ENCODE results near the gene HDAC9.

HDAC9 gene

GRCh38 chr7:18753972-18754610, 258.5 kb downstream of the HDAC9 start:
- DNase-seq: no peak

- DNase-seq: peak in 1 of 2 experiments; percentile 20
Observed at GRCh38 chr7:18754766-18755165, 259.2 kb downstream of the HDAC9 start.

- DNase-seq: no peak
Observed at GRCh38 chr7:18755793-18756192, 260.2 kb downstream of the HDAC9 start.

- no peak for DNase-seq
Observed at GRCh38 chr7:18756378-18757050, 261.0 kb downstream of the HDAC9 start.

GRCh38 chr7:18760046-18760445, 264.5 kb downstream of the HDAC9 start:
- no peak for DNase-seq

GRCh38 chr7:18760631-18761445, 265.3 kb downstream of the HDAC9 start:
- DNase-seq: no peak

- no peak for DNase-seq
Observed at GRCh38 chr7:18762189-18762588, 266.6 kb downstream of the HDAC9 start.

- no peak for DNase-seq
Observed at GRCh38 chr7:18768256-18768655, 272.7 kb downstream of the HDAC9 start.

- no peak for DNase-seq
Observed at GRCh38 chr7:18770154-18770811, 274.7 kb downstream of the HDAC9 start.

GRCh38 chr7:18770822-18771221, 275.3 kb downstream of the HDAC9 start:
- no peak for DNase-seq

GRCh38 chr7:18771834-18772566, 276.5 kb downstream of the HDAC9 start:
- DNase-seq: no peak

- DNase-seq: no peak
Observed at GRCh38 chr7:18772567-18772965, 277.0 kb downstream of the HDAC9 start.

- DNase-seq: no peak
Observed at GRCh38 chr7:18777314-18777713, 281.8 kb downstream of the HDAC9 start.

- no peak for DNase-seq
Observed at GRCh38 chr7:18778594-18778993, 283.0 kb downstream of the HDAC9 start.

- DNase-seq: no peak
Observed at GRCh38 chr7:18780266-18780665, 284.7 kb downstream of the HDAC9 start.

GRCh38 chr7:18780938-18781337, 285.4 kb downstream of the HDAC9 start:
- no peak for DNase-seq

GRCh38 chr7:18786196-18786727, 290.7 kb downstream of the HDAC9 start:
- no peak for DNase-seq

GRCh38 chr7:18786796-18787195, 291.2 kb downstream of the HDAC9 start:
- no peak for DNase-seq

GRCh38 chr7:18788026-18788425, 292.5 kb downstream of the HDAC9 start:
- no peak for DNase-seq

GRCh38 chr7:18792871-18793595, 297.5 kb downstream of the HDAC9 start:
- DNase-seq: no peak

- no peak for DNase-seq
Observed at GRCh38 chr7:18796216-18796615, 300.7 kb downstream of the HDAC9 start.
